ENCODE results near the gene RYR2. TPM values are rescaled to one million over a fixed set of nuclear protein-coding genes. Genes with fewer than 3 reads are reported as not detected.
A peak's percentile ranks its signal among the peaks of the same experiment; 100 is the strongest.

RYR2 gene
- total RNA-seq, 3 donors from 2014 or later: 0.35 to 5.9 (median 0.94) TPM

GRCh38 chr1:237687804-237688203 is 645.8 kb downstream of the RYR2 start:
- no peaks in the 10 kb centered on the region for H3K9me3 ChIP-seq
- H3K4me3 ChIP-seq: no peak overlapping the region
- ATAC-seq: no peak
- no peaks in the 10 kb centered on the region for H3K4me1 ChIP-seq (ENCODE audit: low read depth)
- intact Hi-C loops (cut with DNase I, micrococcal nuclease): no loop called here
- no peak for TF ChIP-seq CTCF (IDR thresholded peaks at IDR 0.05)
- no peak for DNase-seq
- H3K36me3 ChIP-seq (ENCODE audit: low read depth): no peaks in the 10 kb centered on the region

DNA sequence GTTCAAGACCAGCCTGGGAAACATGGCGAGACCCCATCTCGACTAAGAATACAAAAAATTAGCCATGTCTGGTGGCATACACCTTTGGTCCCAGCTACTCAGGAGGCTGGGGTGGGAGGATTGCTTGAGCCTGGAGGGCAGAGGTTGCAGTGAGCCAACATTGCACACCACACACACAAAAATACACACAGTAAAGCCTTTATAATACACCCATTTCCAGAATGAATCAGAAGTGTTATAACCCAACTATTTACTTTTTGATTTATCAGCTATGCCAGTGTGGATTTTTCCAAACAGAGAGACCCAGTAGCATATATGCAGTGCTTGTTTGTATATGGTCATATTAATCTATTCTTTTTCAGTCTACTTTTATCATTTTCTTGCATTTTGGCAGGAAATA is 648.7 kb downstream of the RYR2 start:
- intact Hi-C loops (cut with DNase I, micrococcal nuclease): no loop called here
- H3K4me1 ChIP-seq (ENCODE audit: low read depth): no peaks in the 10 kb centered on the region
- no peaks in the 10 kb centered on the region for H3K9me3 ChIP-seq
- H3K36me3 ChIP-seq (ENCODE audit: low read depth): no peaks in the 10 kb centered on the region
- peak; percentile 69 for ATAC-seq
- no peak for DNase-seq
- H3K4me3 ChIP-seq: no peak overlapping the region
- TF ChIP-seq CTCF (IDR thresholded peaks at IDR 0.05): no peak

DNA sequence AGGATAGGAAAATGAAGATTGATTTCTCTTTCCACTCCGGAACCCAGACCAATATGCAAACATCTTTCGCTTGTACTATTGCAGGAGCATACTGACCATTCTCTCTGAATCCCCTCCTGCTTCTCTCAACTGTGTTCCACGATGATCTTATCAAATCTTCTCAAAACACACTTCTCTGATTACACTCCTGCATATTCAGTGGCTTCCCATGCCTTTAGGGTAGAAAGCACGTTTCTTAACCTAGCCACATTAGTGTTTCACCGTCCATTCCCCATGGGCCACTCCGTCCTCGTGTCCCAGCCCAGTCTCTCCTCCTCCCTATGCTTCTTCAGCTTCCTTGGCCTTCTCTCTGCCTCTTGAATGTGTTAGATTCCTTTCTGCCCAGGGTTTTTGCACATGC is 650.3 kb downstream of the RYR2 start:
- ATAC-seq (no peak), DNase-seq (no peak)
- Histone ChIP-seq H3K36me3 (ENCODE audit: low read depth) (no peaks in the 10 kb centered on the region), H3K4me1 (ENCODE audit: low read depth) (no peaks in the 10 kb centered on the region), H3K4me3 (no peak overlapping the region), H3K9me3 (no peaks in the 10 kb centered on the region)
- intact Hi-C loops (cut with DNase I, micrococcal nuclease): no loop called here
- TF ChIP-seq CTCF (IDR thresholded peaks at IDR 0.05): no peak

GRCh38 chr1:237695878-237696277 is 653.9 kb downstream of the RYR2 start:
- Histone ChIP-seq H3K36me3 (ENCODE audit: low read depth) (no peaks in the 10 kb centered on the region), H3K4me3 (no peak overlapping the region), H3K9me3 (no peaks in the 10 kb centered on the region), H3K4me1 (ENCODE audit: low read depth) (no peaks in the 10 kb centered on the region)
- intact Hi-C loops (cut with DNase I, micrococcal nuclease): no loop called here
- no peak for ATAC-seq
- TF ChIP-seq CTCF (IDR thresholded peaks at IDR 0.05): no peak
- DNase-seq: no peak

DNA sequence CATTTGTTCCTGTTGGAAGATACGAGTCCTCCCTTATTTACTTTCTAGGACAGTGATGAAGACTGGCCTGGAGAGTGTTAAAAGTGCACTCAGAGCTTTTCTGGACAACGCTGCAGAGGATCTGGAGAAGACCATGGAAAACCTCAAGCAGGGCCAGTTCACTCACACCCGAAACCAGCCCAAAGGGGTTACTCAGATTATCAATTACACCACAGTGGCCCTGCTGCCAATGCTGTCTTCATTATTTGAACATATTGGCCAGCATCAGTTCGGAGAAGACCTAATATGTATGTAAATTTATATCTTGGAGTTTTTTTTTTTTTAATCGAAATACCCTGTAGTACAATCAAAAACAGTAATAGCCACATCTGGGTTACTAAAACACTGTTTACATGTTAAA is 658.2 kb downstream of the RYR2 start:
- ATAC-seq: no peak
- H3K4me3 ChIP-seq: no peak overlapping the region

More for the DNA sequence above, 658.2 kb downstream of the RYR2 start:
- DNase-seq: no peak
- H3K36me3 ChIP-seq (ENCODE audit: low read depth): no peaks in the 10 kb centered on the region
- intact Hi-C loops (cut with DNase I, micrococcal nuclease): no loop called here
- no peaks in the 10 kb centered on the region for H3K9me3 ChIP-seq
- no peak for TF ChIP-seq CTCF (IDR thresholded peaks at IDR 0.05)
- no peaks in the 10 kb centered on the region for H3K4me1 ChIP-seq (ENCODE audit: low read depth)
